Neural progenitor cell (in vitro differentiated cells): Measurements from ENCODE around the gene RYR3.

Source experiments
- CTCF ChIP-seq: fragments of 200-600 bp; sonication (generic); IDR thresholded peaks from 2 replicates; pipeline ENCODE4 v1.5.1; 2017; ENCODE audit warnings: antibody characterized with exemption, mild to moderate bottlenecking
- EZH2 ChIP-seq: fragments of 200-600 bp; sonication (generic); IDR thresholded peaks from 2 replicates; pipeline ENCODE4 v1.6.1; 2017; ENCODE audit warnings: antibody characterized with exemption, mild to moderate bottlenecking, moderate library complexity

- TF ChIP-seq CTCF (no peak), EZH2 (no peak)
These were observed 90.2 kb downstream of the RYR3 start for GRCh38 chr15:33400941-33401340.
